H1 (cell line): Measurements from ENCODE around the gene RPAP3. TPM values are rescaled to one million over a fixed set of nuclear protein-coding genes. Genes with fewer than 3 reads are reported as not detected.

Source experiments
- CTCF ChIA-PET: fragments of 300-600 bp; sonication (Branson Sonifier 250); formaldehyde crosslinking; loops from one replicate; lab custom pipeline; 2021; ENCODE audit not compliant: partially characterized antibody; lab: Charles Lee
- POLR2A ChIA-PET: fragments of 300-600 bp; sonication (Branson Sonifier 250); formaldehyde crosslinking; loops from one replicate; lab custom pipeline; 2021; ENCODE audit warnings: inconsistent platforms; ENCODE audit not compliant: partially characterized antibody; lab: Charles Lee
- DNase-seq, 2 experiments: peaks; one replicate each; pipeline versions ENCODE4 v3.0.0 to v3.0.0-alpha.2; 2010 to 2022; ENCODE audit warnings: low spot score in 2 of 2, low read depth in 1 of 2, mixed read lengths in 1 of 2
- FAIRE-seq: peaks from 2 replicates; lab custom pipeline; 2011; peaks lifted over from hg19 to GRCh38; lab: Jason Lieb, UNC
- H2AFZ ChIP-seq: 2 replicates; pipeline ENCODE4 v1.8.1; 2012; ENCODE audit warnings: low read length, inconsistent platforms
- H2AK5ac ChIP-seq: 2 replicates; pipeline ENCODE4 v1.6.1; 2013; ENCODE audit warnings: low read depth, low read length
- H2BK120ac ChIP-seq: replicated peaks from 2 replicates; pipeline ENCODE3; 2013; ENCODE audit warnings: low read depth, low read length, inconsistent platforms
- H2BK12ac ChIP-seq: 2 replicates; pipeline ENCODE4 v1.6.1; 2013; ENCODE audit warnings: low read depth, low read length
- H2BK15ac ChIP-seq: 2 replicates; pipeline ENCODE4 v1.6.1; 2013; ENCODE audit warnings: low read length
- H2BK20ac ChIP-seq: 2 replicates; pipeline ENCODE4 v1.6.1; 2013; ENCODE audit warnings: low read length
- H2BK5ac ChIP-seq: 2 replicates; pipeline ENCODE4 v1.6.1; 2013; ENCODE audit warnings: low read depth, low read length
- H3K14ac ChIP-seq: 2 replicates; pipeline ENCODE4 v1.6.1; 2013; ENCODE audit warnings: inconsistent platforms; ENCODE audit not compliant: insufficient read length
- H3K18ac ChIP-seq: 2 replicates; pipeline ENCODE4 v1.6.1; 2013; ENCODE audit warnings: low read length; ENCODE audit errors: extremely low read depth
- H3K23ac ChIP-seq: 2 replicates; pipeline ENCODE4 v1.6.1; 2013; ENCODE audit warnings: inconsistent platforms; ENCODE audit not compliant: insufficient read length
- H3K23me2 ChIP-seq: 2 replicates; pipeline ENCODE4 v1.6.1; 2013; ENCODE audit warnings: low read depth, low read length
- H3K27ac ChIP-seq: 2 replicates; pipeline ENCODE4 v1.6.1; 2011; ENCODE audit warnings: low read depth, low read length, inconsistent platforms
- H3K27me3 ChIP-seq, 4 experiments: replicated peaks in 1 of 4; 1 replicate in 1 of 4; 2 replicates in 3 of 4; pipeline versions ENCODE4 v1.6.1 to v1.8.1; 2011 to 2013; ENCODE audit warnings: low read length in 3 of 4, mild to moderate bottlenecking in 3 of 4, inconsistent platforms in 2 of 4, mixed read lengths in 2 of 4, moderate library complexity in 1 of 4; ENCODE audit not compliant: control insufficient read depth in 3 of 4, insufficient read depth in 3 of 4; ENCODE audit errors: extremely low read depth in 1 of 4
- H3K36me3 ChIP-seq, 4 experiments: 2 replicates each; pipeline versions ENCODE4 v1.6.1 to v1.8.1; 2011 to 2013; ENCODE audit warnings: mild to moderate bottlenecking in 4 of 4, low read length in 3 of 4, moderate library complexity in 2 of 4, control low read depth in 1 of 4, inconsistent platforms in 1 of 4; ENCODE audit not compliant: insufficient read depth in 4 of 4, control insufficient read depth in 2 of 4
- H3K4ac ChIP-seq: replicated peaks from 2 replicates; pipeline ENCODE3; 2013; ENCODE audit warnings: low read length, low read depth, mixed read lengths, inconsistent platforms; ENCODE audit not compliant: insufficient read length
- H3K4me1 ChIP-seq, 4 experiments: replicated peaks in 1 of 4; 1 replicate in 1 of 4; 2 replicates in 3 of 4; pipeline versions ENCODE4 v1.6.1 to v1.8.1; 2011 to 2013; ENCODE audit warnings: low read length in 3 of 4, inconsistent platforms in 2 of 4, mixed read lengths in 1 of 4; ENCODE audit not compliant: insufficient read depth in 4 of 4, control insufficient read depth in 3 of 4
- H3K4me2 ChIP-seq, 2 experiments: 2 replicates each; pipeline versions ENCODE4 v1.6.1 to v1.8.1; 2011 to 2013; ENCODE audit warnings: low read depth in 2 of 2, low read length in 2 of 2, control low read depth in 1 of 2, inconsistent platforms in 1 of 2, mild to moderate bottlenecking in 1 of 2; ENCODE audit not compliant: insufficient read depth in 1 of 2
- H3K4me3 ChIP-seq, 4 experiments: fragments of 200-600, 300-600 bp in 1 of 4; sonication (generic), shearing (Covaris generic), sonication (Bioruptor Twin) in 1 of 4; 2 replicates each; pipeline versions ENCODE4 v1.5.1 to v1.8.1; 2011 to 2016; ENCODE audit warnings: low read length in 4 of 4, low read depth in 3 of 4, control low read depth in 2 of 4, inconsistent platforms in 2 of 4, mild to moderate bottlenecking in 2 of 4, mixed read lengths in 1 of 4, moderate library complexity in 1 of 4; ENCODE audit not compliant: insufficient read depth in 2 of 4; ENCODE audit errors: extremely low read depth in 1 of 4
- H3K56ac ChIP-seq: replicated peaks from 2 replicates; pipeline ENCODE3; 2013; ENCODE audit warnings: low read depth, mild to moderate bottlenecking, mixed read lengths, low read length, inconsistent platforms; ENCODE audit not compliant: insufficient read length
- H3K79me1 ChIP-seq: 2 replicates; pipeline ENCODE4 v1.6.1; 2013; ENCODE audit warnings: low read depth, low read length, control low read depth
- H3K79me2 ChIP-seq, 2 experiments: 2 replicates each; pipeline versions ENCODE4 v1.6.1 to v1.8.1; 2012 to 2013; ENCODE audit warnings: low read length in 2 of 2, mild to moderate bottlenecking in 2 of 2, inconsistent platforms in 1 of 2; ENCODE audit not compliant: insufficient read depth in 2 of 2, control insufficient read depth in 1 of 2
- H3K9ac ChIP-seq, 4 experiments: replicated peaks in 1 of 4; 1 replicate in 1 of 4; 2 replicates in 3 of 4; pipeline versions ENCODE4 v1.6.1 to v1.8.1; 2011 to 2013; ENCODE audit warnings: low read depth in 3 of 4, low read length in 3 of 4, control low read depth in 2 of 4, mild to moderate bottlenecking in 2 of 4, moderate library complexity in 2 of 4, inconsistent platforms in 1 of 4; ENCODE audit errors: extremely low read depth in 1 of 4
- H3K9me3 ChIP-seq, 2 experiments: 2 replicates each; pipeline versions ENCODE4 v1.6.1 to v1.8.1; 2012 to 2013; ENCODE audit warnings: mild to moderate bottlenecking in 2 of 2, moderate library complexity in 2 of 2, control low read depth in 1 of 2, inconsistent platforms in 1 of 2, low read depth in 1 of 2, low read length in 1 of 2, mixed read lengths in 1 of 2; ENCODE audit not compliant: insufficient read depth in 2 of 2
- H4K20me1 ChIP-seq, 2 experiments: replicated peaks in 1 of 2; 2 replicates each; pipeline versions ENCODE3 to v1.8.1; 2011 to 2013; ENCODE audit warnings: inconsistent platforms in 2 of 2, low read length in 2 of 2, mild to moderate bottlenecking in 1 of 2; ENCODE audit not compliant: insufficient read depth in 2 of 2, control insufficient read depth in 1 of 2
- H4K5ac ChIP-seq: 2 replicates; pipeline ENCODE4 v1.6.1; 2013; ENCODE audit warnings: low read length, low read depth, mixed read lengths, inconsistent platforms; ENCODE audit not compliant: insufficient read length
- H4K8ac ChIP-seq: 2 replicates; pipeline ENCODE4 v1.8.0; 2013; ENCODE audit warnings: mild to moderate bottlenecking, moderate library complexity, low read length, inconsistent platforms; ENCODE audit not compliant: insufficient read depth; ENCODE audit errors: extremely low read depth
- H4K91ac ChIP-seq: replicated peaks from 2 replicates; pipeline ENCODE3; 2013; ENCODE audit warnings: low read length, mixed read lengths, inconsistent platforms; ENCODE audit not compliant: insufficient read length
- CBX8 ChIP-seq: fragments of 300-800, 300-1000 bp; sonication (generic); IDR thresholded peaks from 2 replicates; pipeline ENCODE4 v1.7.1; 2016; ENCODE audit warnings: low read depth, low read length, borderline replicate concordance
- GTF2F1 ChIP-seq: IDR thresholded peaks from 2 replicates; pipeline ENCODE4 v1.6.1; 2012; ENCODE audit warnings: low read depth, low read length, improper control_type of control experiment, borderline replicate concordance
- HDAC6 ChIP-seq: IDR thresholded peaks from one replicate; pipeline ENCODE4 v1.7.1; 2012; ENCODE audit warnings: low read depth, mild to moderate bottlenecking, inconsistent platforms, low read length, moderate library complexity
- MAFK ChIP-seq: IDR thresholded peaks from 2 replicates; pipeline ENCODE4 v1.6.1; 2012; ENCODE audit warnings: low read depth, mild to moderate bottlenecking, improper control_type of control experiment, low read length
- SP4 ChIP-seq: IDR thresholded peaks from 2 replicates; pipeline ENCODE4 v1.6.1; 2012; ENCODE audit warnings: low read length, inconsistent platforms
- ZNF274 ChIP-seq: IDR thresholded peaks from 2 replicates; pipeline ENCODE4 v1.7.0; 2012; ENCODE audit warnings: low read length, borderline replicate concordance; ENCODE audit errors: extremely low read depth
- WGBS, 2 experiments: shearing (Covaris generic) in 1 of 2; methylation state at CpG; one replicate each; pipeline versions ENCODE4 v1.1.6 to v1.1.7; 2013 to 2015; ENCODE audit warnings: low lambda C conversion rate in 2 of 2, mixed read lengths in 2 of 2, inconsistent platforms in 1 of 2, low coverage in 1 of 2, missing lambda C conversion rate in 1 of 2; ENCODE audit not compliant: insufficient replicate concordance in 2 of 2, insufficient coverage in 1 of 2, insufficient read length in 1 of 2; ENCODE audit errors: extremely low coverage in 1 of 2, missing lambda C conversion rate in 1 of 2; 5-methylcytosine and 5-hydroxymethylcytosine counted together
- polyA plus RNA-seq, 7 experiments: library from polyadenylated mRNA; depleted of rRNA in 3 of 7; stranded (reverse) in 5 of 7; unstranded in 2 of 7; fragments of >200 nt in 5 of 7; fragments of 200-250 nt in 2 of 7; gene quantifications; 1 replicate in 5 of 7; 2 replicates in 1 of 7; 4 replicates in 1 of 7; pipeline versions ENCODE4 v1.2.1 to v1.2.3, GENCODE V29; 2011 to 2013; ENCODE audit warnings: missing spikeins in 2 of 7, mixed read lengths in 2 of 7
- total RNA-seq: library from RNA; stranded (reverse); fragmentation: NEBNext Ultra II Directional; extraction: Animal tissue kit (Norgen Biotek cat#: 25700); gene quantifications from 2 replicates; pipeline ENCODE4 v1.2.1, GENCODE V29; 2021
- TF ChIP-seq, protein P1 (sequence below): IDR thresholded peaks from 2 replicates; pipeline ENCODE4 v1.6.1; 2012; ENCODE audit warnings: inconsistent platforms
- TF ChIP-seq, protein P2 (sequence below): IDR thresholded peaks from 2 replicates; pipeline ENCODE4 v1.6.1; 2012; ENCODE audit warnings: low read length, inconsistent platforms

The RPAP3 gene
- total and polyA plus RNA-seq, 2 of the 8 experiments (the other 6 are each of a cell fraction or from before 2014, with no cell fraction given), result 6.4 to 60.5 TPM

DNA sequence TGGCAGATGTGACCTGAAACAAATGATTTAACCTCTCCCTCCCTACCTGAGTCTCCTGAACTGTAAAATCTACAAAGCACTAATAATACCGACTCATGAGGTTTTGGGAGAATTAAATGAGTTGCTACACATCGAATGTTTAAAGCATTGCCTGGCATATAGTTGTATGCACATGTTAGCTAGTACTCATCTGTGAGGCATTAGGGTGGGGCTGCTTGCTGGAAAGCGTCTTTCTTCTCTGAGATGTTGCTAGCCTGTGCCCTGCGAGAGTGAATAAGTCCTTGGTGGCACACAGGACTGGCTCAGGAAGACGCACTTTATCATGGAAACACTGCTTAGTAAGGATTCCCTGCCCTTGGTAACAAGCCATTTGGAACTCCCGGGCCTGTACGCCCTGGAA lies 46.7 kb upstream of the RPAP3 start:
- no peaks in the 10 kb centered on the region for H3K9me3 ChIP-seq
- H3K56ac ChIP-seq, result no peak overlapping the region
- H4K91ac ChIP-seq, result peak overlapping the region; percentile 90
- H2BK12ac ChIP-seq, result peak overlapping the region; percentile 63; the same call in 1 of the 2 replicates
- no peak overlapping the region for H3K4ac ChIP-seq
- H4K20me1 ChIP-seq, result no peaks in the 10 kb centered on the region
- no peak overlapping the region for H3K23ac ChIP-seq
- H3K9ac ChIP-seq, result peak overlapping the region in 1 of 4 experiments; percentile 22; a peak in 1 of 7 replicates
- H2BK120ac ChIP-seq, result peak overlapping the region; percentile 61
- H2BK20ac ChIP-seq, result peak overlapping the region; percentile 10; the same call in 1 of the 2 replicates
- H3K79me1 ChIP-seq, result no peaks in the 10 kb centered on the region
- H3K4me2 ChIP-seq, result no peak overlapping the region
- POLR2A ChIA-PET, result interaction anchor here (0.9 to 1.7 kb wide), 8 partner anchors 9 to 85 kb away, joined by 3 to 4 read pairs (median 3); partner anchors contain the start of gene SLC48A1
- H2BK15ac ChIP-seq, result no peak overlapping the region
- H3K18ac ChIP-seq, result no peak overlapping the region
- no peaks in the 10 kb centered on the region for H3K27me3 ChIP-seq
- H2AK5ac ChIP-seq, result no peak overlapping the region
- CTCF ChIA-PET, result interaction anchor here (0.7 to 64.6 kb wide), 5 partner anchors 17 to 86 kb away, joined by 3 to 2442 read pairs (median 7); partner anchors contain the start of genes ENDOU and SLC48A1
- FAIRE-seq, result no peak
- H3K36me3 ChIP-seq, result no peaks in the 10 kb centered on the region
- WGBS, 2 experiments, result 92% methylated on average over 7 of the region's 7 CpGs; no CpG with 5 or more reads in 1 of the 2 experiments
- H2AFZ ChIP-seq, result no peak overlapping the region
- no peaks in the 10 kb centered on the region for H3K23me2 ChIP-seq
- no peak overlapping the region for H3K14ac ChIP-seq
- no peak for TF ChIP-seq ZNF274
- TF ChIP-seq CBX8, result no peak
- no peak for TF ChIP-seq GTF2F1
- TF ChIP-seq, protein P1, sequence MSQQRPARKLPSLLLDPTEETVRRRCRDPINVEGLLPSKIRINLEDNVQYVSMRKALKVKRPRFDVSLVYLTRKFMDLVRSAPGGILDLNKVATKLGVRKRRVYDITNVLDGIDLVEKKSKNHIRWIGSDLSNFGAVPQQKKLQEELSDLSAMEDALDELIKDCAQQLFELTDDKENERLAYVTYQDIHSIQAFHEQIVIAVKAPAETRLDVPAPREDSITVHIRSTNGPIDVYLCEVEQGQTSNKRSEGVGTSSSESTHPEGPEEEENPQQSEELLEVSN, result no peak
- TF ChIP-seq, protein P2, sequence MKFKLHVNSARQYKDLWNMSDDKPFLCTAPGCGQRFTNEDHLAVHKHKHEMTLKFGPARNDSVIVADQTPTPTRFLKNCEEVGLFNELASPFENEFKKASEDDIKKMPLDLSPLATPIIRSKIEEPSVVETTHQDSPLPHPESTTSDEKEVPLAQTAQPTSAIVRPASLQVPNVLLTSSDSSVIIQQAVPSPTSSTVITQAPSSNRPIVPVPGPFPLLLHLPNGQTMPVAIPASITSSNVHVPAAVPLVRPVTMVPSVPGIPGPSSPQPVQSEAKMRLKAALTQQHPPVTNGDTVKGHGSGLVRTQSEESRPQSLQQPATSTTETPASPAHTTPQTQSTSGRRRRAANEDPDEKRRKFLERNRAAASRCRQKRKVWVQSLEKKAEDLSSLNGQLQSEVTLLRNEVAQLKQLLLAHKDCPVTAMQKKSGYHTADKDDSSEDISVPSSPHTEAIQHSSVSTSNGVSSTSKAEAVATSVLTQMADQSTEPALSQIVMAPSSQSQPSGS, result no peak
- no peak for TF ChIP-seq SP4
- no peak for TF ChIP-seq HDAC6
- TF ChIP-seq MAFK, result no peak
- no peak for DNase-seq
- no peak overlapping the region for H4K5ac ChIP-seq
- H3K27ac ChIP-seq, result no peak overlapping the region
- no peak overlapping the region for H3K4me3 ChIP-seq
- H3K4me1 ChIP-seq, result peaks cover 7 to 16% (median 10%) of the 10 kb centered on the region in 4 experiments
- H2BK5ac ChIP-seq, result peak overlapping the region; percentile 69; the same call in 1 of the 2 replicates
- H3K79me2 ChIP-seq, result no peaks in the 10 kb centered on the region
- no peak overlapping the region for H4K8ac ChIP-seq
